ENCODE data around the gene ALX4.

DNA sequence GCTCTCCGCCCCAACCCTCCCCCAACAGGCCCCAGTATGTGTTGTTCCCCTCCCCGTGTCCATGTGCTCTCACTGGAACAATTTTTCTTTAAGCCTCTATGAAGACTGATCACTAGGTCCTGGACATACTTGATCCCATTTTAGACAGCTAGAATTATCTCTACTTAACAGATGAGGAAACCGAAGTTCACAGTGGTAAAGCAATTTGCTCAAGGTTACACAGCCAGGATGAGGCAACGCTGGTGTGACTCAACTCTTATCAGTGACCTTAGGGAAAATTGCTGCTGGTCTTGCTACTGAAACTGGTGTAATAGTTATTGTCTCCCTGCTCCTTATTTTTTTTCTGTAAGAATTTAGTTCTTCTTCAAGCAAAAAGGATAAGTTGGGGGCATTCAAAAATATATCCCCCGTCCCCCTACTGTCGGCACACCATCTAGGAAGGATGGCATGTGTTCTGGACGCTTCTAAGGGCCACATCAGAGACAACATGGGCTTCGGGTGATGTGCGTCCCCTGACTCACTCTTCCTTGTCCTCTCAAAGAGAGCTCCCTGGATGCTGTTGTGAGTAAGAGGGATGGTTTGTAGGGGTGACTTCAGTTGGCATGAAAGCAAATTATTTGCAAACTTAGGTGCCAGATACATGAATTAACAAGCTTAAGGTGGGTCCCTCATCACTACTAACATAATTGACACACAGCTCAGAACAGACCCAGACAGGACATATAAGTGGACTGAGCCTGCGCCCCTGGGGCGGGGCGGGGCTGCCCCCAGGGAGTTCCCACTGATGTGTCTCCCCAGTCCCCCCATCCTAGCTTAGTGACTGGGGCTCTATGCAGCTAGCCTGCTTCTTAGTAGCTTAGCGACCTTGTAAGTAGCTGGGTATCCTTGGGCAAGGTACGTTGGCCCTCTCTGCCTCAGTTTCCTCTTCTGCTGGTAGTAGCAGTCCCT is 23.6 kb upstream of the ALX4 start:
- TF ChIP-seq, protein P1, sequence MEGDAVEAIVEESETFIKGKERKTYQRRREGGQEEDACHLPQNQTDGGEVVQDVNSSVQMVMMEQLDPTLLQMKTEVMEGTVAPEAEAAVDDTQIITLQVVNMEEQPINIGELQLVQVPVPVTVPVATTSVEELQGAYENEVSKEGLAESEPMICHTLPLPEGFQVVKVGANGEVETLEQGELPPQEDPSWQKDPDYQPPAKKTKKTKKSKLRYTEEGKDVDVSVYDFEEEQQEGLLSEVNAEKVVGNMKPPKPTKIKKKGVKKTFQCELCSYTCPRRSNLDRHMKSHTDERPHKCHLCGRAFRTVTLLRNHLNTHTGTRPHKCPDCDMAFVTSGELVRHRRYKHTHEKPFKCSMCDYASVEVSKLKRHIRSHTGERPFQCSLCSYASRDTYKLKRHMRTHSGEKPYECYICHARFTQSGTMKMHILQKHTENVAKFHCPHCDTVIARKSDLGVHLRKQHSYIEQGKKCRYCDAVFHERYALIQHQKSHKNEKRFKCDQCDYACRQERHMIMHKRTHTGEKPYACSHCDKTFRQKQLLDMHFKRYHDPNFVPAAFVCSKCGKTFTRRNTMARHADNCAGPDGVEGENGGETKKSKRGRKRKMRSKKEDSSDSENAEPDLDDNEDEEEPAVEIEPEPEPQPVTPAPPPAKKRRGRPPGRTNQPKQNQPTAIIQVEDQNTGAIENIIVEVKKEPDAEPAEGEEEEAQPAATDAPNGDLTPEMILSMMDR (IDR thresholded peaks at IDR 0.05): no peak
- TF ChIP-seq POLR2A (IDR thresholded peaks at IDR 0.05): no peak
